IPS-20b (cell line): ENCODE results near the gene TTC23L.

Experiments
- H3K27ac ChIP-seq: one replicate; pipeline ENCODE4 v1.5.1; 2013; ENCODE audit warnings: low read length
- H3K27me3 ChIP-seq: 2 replicates; pipeline ENCODE4 v1.6.1; 2013; ENCODE audit warnings: mild to moderate bottlenecking, low read length, inconsistent platforms; ENCODE audit not compliant: insufficient read depth
- H3K36me3 ChIP-seq: 2 replicates; pipeline ENCODE4 v1.6.1; 2013; ENCODE audit warnings: low read depth, mild to moderate bottlenecking, inconsistent platforms, low read length, moderate library complexity; ENCODE audit not compliant: insufficient read depth
- H3K4me1 ChIP-seq: 2 replicates; pipeline ENCODE4 v1.6.1; 2013; ENCODE audit warnings: mild to moderate bottlenecking, control low read depth, inconsistent platforms, low read length, moderate library complexity; ENCODE audit not compliant: insufficient read depth
- H3K4me3 ChIP-seq: 2 replicates; pipeline ENCODE4 v1.5.1; 2013; ENCODE audit warnings: mild to moderate bottlenecking, low read length, inconsistent platforms
- H3K9ac ChIP-seq: 2 replicates; pipeline ENCODE4 v1.6.1; 2013; ENCODE audit warnings: low read depth, mild to moderate bottlenecking, inconsistent platforms, low read length, moderate library complexity
- H3K9me3 ChIP-seq: 2 replicates; pipeline ENCODE4 v1.6.1; 2013; ENCODE audit warnings: mild to moderate bottlenecking, low read depth, low read length, inconsistent platforms; ENCODE audit not compliant: insufficient read depth

TTC23L gene

GRCh38 chr5:34881246-34881645 is 42.3 kb downstream of the TTC23L start:
- Histone ChIP-seq H3K36me3 (no peaks in the 10 kb centered on the region), H3K4me1 (no peaks in the 10 kb centered on the region), H3K27me3 (no peaks in the 10 kb centered on the region), H3K4me3 (no peak overlapping the region), H3K9me3 (peaks cover 4% of the 10 kb centered on the region; the same call in 1 of the 2 replicates), H3K27ac (no peak overlapping the region), H3K9ac (no peak overlapping the region)

GRCh38 chr5:34886392-34887119 is 47.6 kb downstream of the TTC23L start:
- Histone ChIP-seq H3K27ac (no peak overlapping the region), H3K9ac (no peak overlapping the region), H3K36me3 (no peaks in the 10 kb centered on the region), H3K9me3 (no peaks in the 10 kb centered on the region), H3K27me3 (no peaks in the 10 kb centered on the region), H3K4me3 (no peak overlapping the region), H3K4me1 (no peaks in the 10 kb centered on the region)

GRCh38 chr5:34889394-34889793 is 50.4 kb downstream of the TTC23L start:
- no peaks in the 10 kb centered on the region for H3K4me1 ChIP-seq
- H3K27ac ChIP-seq = no peak overlapping the region

GRCh38 chr5:34891981-34892380 is 53.0 kb downstream of the TTC23L start:
- Histone ChIP-seq H3K4me1 (no peaks in the 10 kb centered on the region), H3K27ac (no peak overlapping the region), H3K9me3 (no peaks in the 10 kb centered on the region), H3K36me3 (no peaks in the 10 kb centered on the region), H3K9ac (no peak overlapping the region), H3K27me3 (no peaks in the 10 kb centered on the region), H3K4me3 (no peak overlapping the region)

More at GRCh38 chr5:34889394-34889793, 50.4 kb downstream of the TTC23L start:
- Histone ChIP-seq H3K27me3 (no peaks in the 10 kb centered on the region), H3K9me3 (no peaks in the 10 kb centered on the region), H3K9ac (no peak overlapping the region), H3K36me3 (no peaks in the 10 kb centered on the region), H3K4me3 (no peak overlapping the region)

GRCh38 chr5:34892414-34892813 is 53.5 kb downstream of the TTC23L start:
- H3K4me3 ChIP-seq = no peak overlapping the region
- no peaks in the 10 kb centered on the region for H3K9me3 ChIP-seq
- no peaks in the 10 kb centered on the region for H3K36me3 ChIP-seq
- no peaks in the 10 kb centered on the region for H3K27me3 ChIP-seq
- no peak overlapping the region for H3K9ac ChIP-seq
- H3K4me1 ChIP-seq = no peaks in the 10 kb centered on the region
- no peak overlapping the region for H3K27ac ChIP-seq

GRCh38 chr5:34894716-34895115 is 55.8 kb downstream of the TTC23L start:
- Histone ChIP-seq H3K9me3 (no peaks in the 10 kb centered on the region), H3K9ac (no peak overlapping the region), H3K27ac (no peak overlapping the region), H3K4me1 (peaks cover 3% of the 10 kb centered on the region; the same call in 1 of the 2 replicates), H3K27me3 (no peaks in the 10 kb centered on the region), H3K4me3 (no peak overlapping the region), H3K36me3 (no peaks in the 10 kb centered on the region)

- Histone ChIP-seq H3K27me3 (no peaks in the 10 kb centered on the region), H3K4me1 (peaks cover 3% of the 10 kb centered on the region; the same call in 1 of the 2 replicates), H3K4me3 (no peak overlapping the region), H3K9ac (no peak overlapping the region), H3K27ac (no peak overlapping the region), H3K9me3 (no peaks in the 10 kb centered on the region), H3K36me3 (no peaks in the 10 kb centered on the region)
These were observed 56.9 kb downstream of the TTC23L start for GRCh38 chr5:34895641-34896419.

- Histone ChIP-seq H3K4me1 (peaks cover 3% of the 10 kb centered on the region; the same call in 1 of the 2 replicates), H3K9me3 (no peaks in the 10 kb centered on the region), H3K27me3 (no peaks in the 10 kb centered on the region), H3K4me3 (no peak overlapping the region), H3K27ac (no peak overlapping the region), H3K9ac (no peak overlapping the region), H3K36me3 (peaks cover 3% of the 10 kb centered on the region)
These were observed 58.7 kb downstream of the TTC23L start for GRCh38 chr5:34897646-34898045.

GRCh38 chr5:34898258-34898895 is 59.4 kb downstream of the TTC23L start:
- Histone ChIP-seq H3K27ac (no peak overlapping the region), H3K4me1 (peaks cover 3% of the 10 kb centered on the region; the same call in 1 of the 2 replicates), H3K9ac (0 out of 2 replicates have a peak overlapping the region, but pooled peaks have one; percentile 22), H3K4me3 (no peak overlapping the region), H3K9me3 (no peaks in the 10 kb centered on the region), H3K27me3 (no peaks in the 10 kb centered on the region), H3K36me3 (peaks cover 5% of the 10 kb centered on the region)

- H3K27ac ChIP-seq = no peak overlapping the region
- peaks cover 5% of the 10 kb centered on the region for H3K36me3 ChIP-seq
- no peak overlapping the region for H3K4me3 ChIP-seq
- H3K4me1 ChIP-seq = peaks cover 3% of the 10 kb centered on the region; the same call in 1 of the 2 replicates
- 0 out of 2 replicates have a peak overlapping the region, but pooled peaks have one; percentile 22 for H3K9ac ChIP-seq
- no peaks in the 10 kb centered on the region for H3K27me3 ChIP-seq
- no peaks in the 10 kb centered on the region for H3K9me3 ChIP-seq
These were observed 60.1 kb downstream of the TTC23L start for GRCh38 chr5:34899066-34899465.

GRCh38 chr5:34900652-34901051 is 61.7 kb downstream of the TTC23L start:
- Histone ChIP-seq H3K36me3 (peaks cover 10% of the 10 kb centered on the region), H3K9ac (no peak overlapping the region)

More at GRCh38 chr5:34900652-34901051, 61.7 kb downstream of the TTC23L start:
- H3K9me3 ChIP-seq = no peaks in the 10 kb centered on the region
- H3K27ac ChIP-seq = no peak overlapping the region
- H3K27me3 ChIP-seq = no peaks in the 10 kb centered on the region
- peaks cover 3% of the 10 kb centered on the region; the same call in 1 of the 2 replicates for H3K4me1 ChIP-seq
- no peak overlapping the region for H3K4me3 ChIP-seq
